IPS DF 6.9 (cell line): ENCODE results near the gene WDPCP.
"Not testable (repeated sequence)": the region's sequence is repeated elsewhere in the genome, so short reads cannot be mapped to it uniquely, and the experiment has no call there.

Experiments
- DNase-seq: peaks from one replicate; pipeline ENCODE4 v3.0.0-alpha.2; 2013; ENCODE audit warnings: low read depth, low spot score
- H3K27ac ChIP-seq: one replicate; pipeline ENCODE4 v1.5.1; 2013; ENCODE audit warnings: low read length, control low read depth
- H3K27me3 ChIP-seq: 2 replicates; pipeline ENCODE4 v1.6.1; 2013; ENCODE audit warnings: mild to moderate bottlenecking, low read length; ENCODE audit not compliant: control insufficient read depth, insufficient read depth
- H3K36me3 ChIP-seq: 2 replicates; pipeline ENCODE4 v1.6.1; 2013; ENCODE audit warnings: low read length; ENCODE audit not compliant: control insufficient read depth, insufficient read depth
- H3K4me1 ChIP-seq: 2 replicates; pipeline ENCODE4 v1.6.1; 2013; ENCODE audit warnings: low read length; ENCODE audit not compliant: control insufficient read depth, insufficient read depth
- H3K4me3 ChIP-seq: 2 replicates; pipeline ENCODE4 v1.5.1; 2013; ENCODE audit warnings: mild to moderate bottlenecking, low read length
- H3K9me3 ChIP-seq: 2 replicates; pipeline ENCODE4 v1.6.1; 2013; ENCODE audit warnings: low read length, inconsistent platforms; ENCODE audit not compliant: control insufficient read depth, insufficient read depth
- WGBS: extraction: QIAGEN DNeasy Blood & Tissue Kit; methylation state at CpG from one replicate; pipeline ENCODE4 v1.1.7; 2013; ENCODE audit warnings: mixed read lengths, missing lambda C conversion rate; ENCODE audit not compliant: insufficient read length, insufficient coverage; 5-methylcytosine and 5-hydroxymethylcytosine counted together

WDPCP gene

DNA sequence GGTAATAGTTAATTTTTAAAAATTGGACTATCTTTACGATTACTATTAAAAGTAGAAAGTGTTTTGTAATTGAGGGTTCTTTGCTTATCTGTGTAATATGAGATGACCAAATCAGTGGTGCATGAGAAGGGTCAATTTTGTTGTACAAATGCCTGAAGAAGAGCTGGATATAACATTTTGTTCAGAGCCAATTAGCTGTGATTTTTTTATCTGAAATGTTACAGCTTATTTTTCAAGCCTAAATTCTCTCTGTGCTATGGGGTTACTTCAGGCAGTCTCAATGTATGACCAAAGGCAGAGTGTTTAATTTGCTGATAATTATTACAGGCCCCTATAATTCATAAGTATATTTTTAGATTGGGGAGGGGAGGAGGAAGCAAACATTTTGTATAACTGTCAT lies 495.9 kb downstream of the WDPCP start:
- WGBS = 100% methylated on average over 1 of the region's 1 CpG
- no peak overlapping the region for H3K27ac ChIP-seq
- no peaks in the 10 kb centered on the region for H3K4me1 ChIP-seq
- DNase-seq = no peak
- no peaks in the 10 kb centered on the region for H3K27me3 ChIP-seq
- no peaks in the 10 kb centered on the region for H3K36me3 ChIP-seq
- H3K9me3 ChIP-seq = no peaks in the 10 kb centered on the region
- H3K4me3 ChIP-seq = no peak overlapping the region

DNA sequence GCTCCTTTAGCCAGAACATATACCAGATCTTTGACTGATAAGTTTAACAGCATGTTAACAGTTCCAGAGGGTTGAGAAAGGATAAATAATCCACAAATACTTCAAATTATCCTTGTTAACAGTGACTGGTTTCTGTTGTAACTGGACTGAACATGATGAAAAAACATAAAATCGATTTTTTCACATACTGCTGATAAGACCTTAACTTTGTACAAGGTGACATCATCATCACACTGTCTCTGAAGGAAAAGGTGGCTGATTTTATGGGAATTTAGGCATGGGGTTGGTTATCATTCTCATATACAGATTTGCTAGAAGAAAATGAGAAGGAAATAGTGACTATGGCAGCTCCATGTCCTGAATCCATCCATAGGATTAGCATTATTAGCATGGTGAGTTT lies 501.6 kb downstream of the WDPCP start:
- WGBS = no CpG with 5 or more reads among the region's 1 CpG
- Histone ChIP-seq H3K4me1 (no peaks in the 10 kb centered on the region), H3K27ac (no peak overlapping the region), H3K4me3 (no peak overlapping the region), H3K9me3 (no peaks in the 10 kb centered on the region), H3K36me3 (no peaks in the 10 kb centered on the region), H3K27me3 (no peaks in the 10 kb centered on the region)
- no peak for DNase-seq

DNA sequence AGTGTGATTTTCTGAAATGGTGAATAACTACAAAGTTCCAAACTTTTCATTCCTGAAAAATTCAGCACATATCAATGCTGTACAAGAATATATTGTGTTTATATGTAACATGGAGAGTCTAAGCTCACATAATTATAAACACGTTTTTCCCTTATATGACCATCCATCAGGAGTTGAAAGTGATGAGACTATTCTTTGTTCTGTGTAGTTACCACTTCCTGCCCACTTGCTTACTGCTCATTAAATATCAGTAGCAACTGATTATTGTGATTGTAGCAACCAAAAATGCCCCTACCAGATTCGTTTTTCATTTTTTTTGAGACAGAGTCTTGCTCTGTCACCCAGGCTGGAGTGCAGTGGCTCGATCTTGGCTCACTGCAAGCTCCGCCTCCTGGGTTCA lies 506.9 kb downstream of the WDPCP start:
- no CpG with 5 or more reads among the region's 4 CpGs for WGBS
- no peaks in the 10 kb centered on the region for H3K36me3 ChIP-seq

DNA sequence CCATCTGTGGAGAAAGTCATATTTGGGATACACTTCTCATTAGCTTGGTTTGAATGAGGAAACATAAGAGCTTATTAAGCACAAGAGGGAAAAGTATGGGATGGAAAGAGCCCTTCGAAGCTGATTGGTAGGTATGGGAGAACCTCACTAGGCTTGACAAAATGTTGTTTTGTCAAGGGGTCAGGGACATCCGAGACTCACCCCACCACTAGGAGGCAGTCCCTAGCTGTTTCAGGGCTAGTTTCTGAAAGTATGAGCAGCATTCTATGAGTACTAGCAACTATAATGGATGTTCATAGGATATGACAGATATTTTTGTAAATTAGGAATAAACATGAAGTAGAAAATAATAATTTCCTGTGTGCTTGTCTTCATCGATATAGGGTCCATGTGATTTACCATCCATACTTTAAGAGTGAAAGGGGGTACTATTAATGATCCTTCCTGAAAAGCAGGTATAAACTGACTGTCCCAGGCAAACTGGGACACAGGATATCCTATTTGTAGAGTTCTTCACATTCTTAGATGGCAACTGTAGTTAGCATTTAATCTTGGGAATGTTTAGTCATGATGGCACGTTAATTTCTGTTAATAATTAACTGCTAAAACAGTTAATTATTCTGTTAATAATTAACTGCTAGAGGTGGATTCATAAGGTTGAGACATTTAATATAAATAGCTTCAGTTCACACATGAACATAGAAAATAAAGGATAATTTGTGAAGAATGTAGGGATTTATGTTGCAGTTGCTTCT lies 509.2 kb downstream of the WDPCP start:
- Histone ChIP-seq H3K36me3 (no peaks in the 10 kb centered on the region), H3K27me3 (no peaks in the 10 kb centered on the region), H3K27ac (no peak overlapping the region), H3K4me3 (no peak overlapping the region), H3K4me1 (no peaks in the 10 kb centered on the region), H3K9me3 (no peaks in the 10 kb centered on the region)
- WGBS = no CpG with 5 or more reads among the region's 4 CpGs
- DNase-seq = no peak

More for the DNA sequence above, 506.9 kb downstream of the WDPCP start:
- no peaks in the 10 kb centered on the region for H3K27me3 ChIP-seq
- no peak for DNase-seq
- no peak overlapping the region for H3K27ac ChIP-seq
- H3K9me3 ChIP-seq = no peaks in the 10 kb centered on the region
- H3K4me3 ChIP-seq = no peak overlapping the region
- H3K4me1 ChIP-seq = no peaks in the 10 kb centered on the region

DNA sequence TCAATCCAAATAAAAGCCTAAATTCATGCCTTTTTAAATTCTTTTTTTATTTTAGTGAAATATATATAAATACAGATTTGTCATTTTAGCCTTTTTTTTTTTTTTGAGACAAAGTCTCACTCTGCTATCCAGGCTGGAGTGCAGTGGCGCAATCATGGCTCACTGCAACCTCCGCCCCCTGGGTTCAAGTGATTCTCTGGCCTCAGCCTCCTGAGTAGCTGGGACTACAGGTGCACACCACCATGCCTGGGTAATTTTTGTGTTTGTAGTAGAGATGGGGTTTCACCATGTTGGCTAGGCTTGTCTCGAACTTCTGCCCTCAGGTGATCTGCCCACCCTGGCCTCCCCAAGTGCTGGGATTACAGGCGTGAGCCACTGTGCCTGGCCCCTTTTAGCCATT lies 513.9 kb downstream of the WDPCP start:
- H3K4me3 ChIP-seq, H3K4me1 ChIP-seq, DNase-seq, H3K36me3 ChIP-seq, H3K9me3 ChIP-seq, H3K27ac ChIP-seq, H3K27me3 ChIP-seq: not testable (repeated sequence)
- WGBS = no CpG with 5 or more reads among the region's 4 CpGs

DNA sequence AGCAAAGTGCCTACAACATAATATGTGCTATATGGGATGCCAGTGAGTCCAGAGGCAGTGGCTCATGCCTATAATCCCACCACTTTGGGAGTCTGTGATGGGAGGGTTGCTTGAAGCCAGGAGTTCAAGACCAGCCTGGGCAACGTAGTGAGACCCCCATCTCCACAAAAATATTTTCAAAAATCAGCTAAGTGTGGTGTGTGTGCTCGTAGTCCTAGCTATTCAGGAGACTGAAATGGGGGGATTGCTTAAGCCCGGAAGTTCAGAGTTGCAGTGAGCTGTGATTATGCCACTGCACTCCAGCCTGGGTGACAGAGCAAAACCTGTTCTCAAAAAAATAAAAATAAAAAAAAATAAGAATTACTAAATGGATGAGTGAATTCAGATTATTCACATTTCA lies 514.3 kb downstream of the WDPCP start:
- Histone ChIP-seq H3K4me3 (no peak overlapping the region), H3K9me3 (no peaks in the 10 kb centered on the region), H3K4me1 (no peaks in the 10 kb centered on the region), H3K27me3 (no peaks in the 10 kb centered on the region), H3K27ac (no peak overlapping the region), H3K36me3 (no peaks in the 10 kb centered on the region)
- WGBS = no CpG with 5 or more reads among the region's 3 CpGs
- DNase-seq = no peak

DNA sequence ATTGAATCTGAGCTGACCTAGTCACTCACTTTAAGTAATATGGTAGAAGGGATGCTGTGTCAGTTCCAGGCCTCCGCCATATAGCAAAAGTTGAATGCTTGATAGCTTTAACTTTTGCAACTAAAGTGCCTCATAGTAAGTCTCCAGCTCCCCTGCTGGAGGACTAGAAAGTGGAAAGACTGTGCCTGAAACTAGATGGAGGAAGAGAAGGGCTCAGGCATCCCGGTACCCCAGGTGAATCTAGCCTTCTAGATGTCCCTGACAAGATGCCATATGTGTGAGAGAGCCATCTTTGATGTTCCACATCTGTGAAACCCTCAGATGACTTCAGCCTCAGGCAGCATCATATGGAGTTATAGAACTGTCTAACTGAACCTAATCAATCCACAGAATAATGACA lies 516.6 kb downstream of the WDPCP start:
- Histone ChIP-seq H3K4me1 (no peaks in the 10 kb centered on the region), H3K9me3 (no peaks in the 10 kb centered on the region), H3K27me3 (no peaks in the 10 kb centered on the region), H3K36me3 (no peaks in the 10 kb centered on the region), H3K27ac (no peak overlapping the region), H3K4me3 (no peak overlapping the region)
- WGBS = no CpG with 5 or more reads among the region's 2 CpGs
- DNase-seq = no peak
